Stimulated activated CD8-positive, alpha-beta memory T cell treated with anti-CD3 and anti-CD28 coated beads, Interleukin-7, amount 100 ng/mL, for 1 hour (primary cell): ENCODE results near the gene TPRN.

ENCODE experiments used
- DNase-seq, 2 donors: peaks; one replicate each; pipeline ENCODE4 v3.0.0-alpha.2; 2020; ENCODE audit warnings: low read depth in 2 of 2

The TPRN gene

DNA sequence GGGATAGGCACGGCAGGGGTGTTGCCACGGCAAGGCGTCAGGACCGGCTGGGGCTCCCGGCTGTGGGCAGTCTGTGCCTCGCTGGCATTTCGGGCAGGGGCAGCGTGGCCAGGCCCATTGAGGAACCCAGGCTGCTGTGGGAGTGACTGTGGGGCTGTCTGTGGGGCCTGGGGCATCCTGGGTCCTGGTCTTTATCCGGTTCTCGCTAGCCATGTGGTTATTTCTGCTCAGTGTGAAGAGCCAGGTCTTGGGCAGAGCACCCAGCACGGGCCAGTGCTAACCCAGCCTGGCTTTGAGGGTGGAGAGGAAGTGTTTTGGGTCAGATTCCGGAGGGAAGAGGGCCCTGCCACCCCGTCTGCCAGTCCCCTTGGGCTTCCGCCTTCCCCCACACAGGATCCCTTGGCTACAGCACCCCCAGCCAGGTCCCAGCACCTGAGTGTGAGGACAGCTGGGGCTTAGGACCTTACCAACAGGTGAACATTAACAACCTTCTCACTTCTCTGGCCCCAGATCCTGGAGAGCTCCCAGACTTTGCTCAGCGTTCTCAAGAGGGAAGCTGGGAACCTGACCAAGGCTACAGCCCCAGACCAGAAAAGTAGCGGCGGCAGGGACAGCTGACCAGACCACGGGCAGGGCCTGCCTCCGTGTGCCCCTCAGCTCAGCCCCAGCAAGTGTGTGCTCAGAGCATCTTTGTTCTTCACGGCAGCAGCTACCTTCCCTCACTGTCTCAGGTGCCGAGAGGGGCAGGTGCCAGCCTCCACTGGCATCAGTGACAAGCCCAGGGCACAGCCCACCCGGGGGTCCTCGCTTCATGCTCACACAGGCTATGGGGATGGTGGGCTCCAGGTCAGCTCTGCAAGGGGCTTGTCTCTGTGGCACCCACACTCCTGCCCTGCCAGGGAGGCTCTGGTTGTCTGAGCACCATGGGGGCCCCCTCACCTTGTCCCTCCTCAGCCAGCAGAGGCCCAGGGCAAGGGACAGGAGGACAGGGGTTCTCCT is 10.9 kb downstream of the TPRN start:
- DNase-seq = no peak

DNA sequence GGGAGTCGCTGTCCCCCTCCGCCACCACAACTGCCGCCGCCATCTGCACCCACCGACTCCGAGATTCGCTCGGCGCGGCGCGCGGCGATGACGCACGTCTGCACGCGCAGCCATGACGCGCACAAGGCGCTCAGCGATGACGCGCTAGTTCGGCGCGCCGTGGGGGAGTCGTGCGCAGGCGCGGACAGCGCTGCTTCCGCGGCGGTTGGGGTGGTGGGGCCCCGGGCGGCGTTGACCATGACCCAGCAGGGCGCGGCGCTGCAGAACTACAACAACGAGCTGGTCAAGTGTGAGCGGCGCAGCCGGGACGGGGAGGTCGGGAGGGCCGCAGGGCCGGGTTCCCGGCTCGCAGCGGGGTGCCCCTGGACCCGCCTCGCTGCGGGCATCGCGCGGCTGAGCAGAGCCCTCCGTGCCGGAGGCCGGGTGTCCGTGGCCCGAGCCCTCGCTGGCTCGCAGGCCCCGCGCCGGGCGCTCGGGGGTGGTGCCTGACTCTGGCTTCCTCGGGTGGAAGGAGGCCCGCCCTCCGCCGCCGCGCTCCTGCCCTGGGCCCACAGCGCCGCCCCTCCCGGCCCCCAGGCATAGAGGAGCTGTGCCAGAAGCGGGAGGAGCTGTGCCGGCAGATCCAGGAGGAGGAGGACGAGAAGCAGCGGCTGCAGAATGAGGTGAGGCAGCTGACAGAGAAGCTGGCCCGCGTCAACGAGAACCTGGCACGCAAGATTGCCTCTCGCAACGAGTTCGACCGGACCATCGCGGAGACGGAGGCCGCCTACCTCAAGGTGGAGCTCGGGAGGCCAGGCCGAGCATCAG is 11.8 kb downstream of the TPRN start, which contains the start of the genes ANAPC2 and SSNA1:
ANAPC2 (minus strand) TSS at position 71 of the 807 bp plus-strand sequence; CDS start at position 43, 28 bp downstream.
SSNA1 (plus strand) TSS at position 187 of the 807 bp plus-strand sequence; CDS start at position 238, 51 bp downstream.
- peak; percentile 85 to 93 for DNase-seq

DNA sequence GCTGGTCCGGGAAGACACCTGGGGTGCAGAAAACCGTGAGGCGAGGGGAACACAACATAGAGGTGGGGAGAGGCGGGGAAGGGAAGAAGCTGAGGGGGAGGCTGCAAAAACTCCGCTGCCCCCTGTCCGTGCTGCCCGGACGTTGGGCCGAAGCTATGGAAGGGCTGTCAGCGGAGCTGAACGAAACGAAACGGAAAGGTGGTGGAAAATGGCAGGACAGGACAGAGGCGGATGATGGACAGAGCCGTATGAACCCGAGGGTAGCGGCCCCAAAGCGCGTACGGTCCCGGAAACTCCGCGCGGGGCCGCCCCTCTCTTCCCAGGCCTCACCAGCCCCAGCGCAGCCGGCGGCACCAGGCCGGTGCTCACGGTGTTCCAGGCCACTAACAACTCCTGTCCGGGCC is 12.5 kb downstream of the TPRN start:
- no peak for DNase-seq

DNA sequence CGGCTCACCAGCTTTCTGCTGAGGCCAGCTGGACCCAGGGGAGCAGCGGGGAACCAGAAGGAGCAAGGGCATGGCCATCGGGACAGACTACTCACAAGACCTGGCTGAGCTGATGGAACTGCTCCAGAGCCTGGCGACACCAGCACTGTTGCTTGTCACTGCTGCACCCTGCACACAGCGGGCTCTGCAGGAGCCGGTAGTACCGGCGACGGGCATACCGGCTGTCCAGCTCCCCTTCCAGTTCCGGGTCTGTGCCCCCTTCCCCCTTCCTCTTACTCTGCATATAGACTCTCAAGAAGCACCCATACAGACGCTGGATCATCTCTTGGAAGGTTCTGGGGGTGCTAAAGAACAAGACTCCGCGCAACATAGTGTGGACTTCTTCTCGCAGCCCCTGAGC is 13.2 kb downstream of the TPRN start:
- DNase-seq = no peak

DNA sequence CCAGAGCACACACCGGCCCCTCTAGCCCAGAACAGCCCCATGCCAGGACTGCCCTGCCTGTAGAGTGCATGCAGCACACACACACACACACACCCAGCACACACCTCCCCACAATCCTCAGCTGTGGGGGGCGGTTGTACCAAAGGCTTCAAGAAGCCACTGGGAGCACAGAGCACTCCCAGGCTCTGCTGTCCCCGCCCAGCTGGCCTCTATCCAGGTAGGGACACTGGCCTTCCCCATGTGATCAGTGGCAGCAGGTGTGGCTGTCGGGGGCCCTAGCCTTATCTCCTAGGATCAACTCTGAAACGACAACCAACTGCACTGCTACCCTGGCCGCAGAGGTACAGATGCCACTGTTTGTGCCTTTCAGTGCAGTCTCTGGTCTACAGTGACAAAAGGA is 14.2 kb downstream of the TPRN start:
- no peak for DNase-seq

DNA sequence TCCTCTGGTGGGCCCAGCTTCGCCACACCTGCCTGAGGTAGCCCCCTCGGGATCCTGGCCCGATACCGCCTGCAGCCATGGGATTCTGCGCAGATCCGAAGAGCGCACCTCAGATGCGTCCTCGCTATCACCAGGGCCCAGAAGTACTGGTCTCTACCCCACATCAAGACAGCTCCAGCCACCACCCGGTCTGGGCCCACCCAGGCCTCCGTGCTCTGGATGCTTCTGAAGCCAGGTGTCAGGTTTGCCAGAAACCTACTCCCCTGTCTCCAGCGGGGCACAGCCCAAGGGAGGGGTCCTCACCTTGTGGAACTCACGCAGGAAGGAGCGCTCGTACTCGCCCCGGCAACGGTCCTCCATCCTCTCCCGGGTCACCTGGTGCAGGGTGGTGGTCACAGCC is 14.6 kb downstream of the TPRN start:
- no peak for DNase-seq

DNA sequence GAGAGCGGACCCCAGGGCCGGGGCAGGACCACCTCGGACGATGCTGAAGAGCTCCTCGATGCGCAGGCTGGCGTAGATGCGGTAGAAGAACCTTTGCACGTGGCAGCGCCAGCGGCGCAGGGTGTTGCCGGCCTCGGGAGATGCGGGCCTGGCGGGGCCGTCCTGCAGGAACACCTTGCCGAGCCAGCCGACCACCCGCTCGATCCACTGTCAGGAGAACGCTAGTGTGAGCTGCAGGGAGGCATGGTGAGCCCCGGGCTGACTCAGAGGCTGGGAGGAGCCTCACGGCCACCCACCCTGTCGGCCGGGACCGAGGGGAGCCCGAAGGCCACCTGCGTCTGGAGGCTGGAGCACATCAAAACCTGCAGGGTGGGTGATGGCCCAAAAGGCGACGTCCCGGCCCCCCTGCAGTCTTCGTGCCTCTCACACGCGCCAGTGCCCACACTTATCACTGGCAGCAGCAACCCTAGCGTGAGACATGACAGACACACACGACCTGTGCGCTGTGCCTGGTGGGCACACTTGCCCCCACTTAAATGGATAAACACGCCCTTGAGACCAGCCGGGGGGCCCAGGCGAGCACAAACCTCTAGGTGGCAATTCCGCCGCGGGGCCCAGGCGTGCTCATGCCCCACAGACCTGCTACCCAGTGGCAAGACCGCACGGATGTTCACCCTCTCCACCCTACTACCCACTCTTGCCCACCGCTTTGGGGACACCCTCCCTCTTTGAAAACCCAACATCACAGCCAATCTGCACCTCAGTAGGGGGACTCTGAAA is 15.5 kb downstream of the TPRN start:
- no peak for DNase-seq

DNA sequence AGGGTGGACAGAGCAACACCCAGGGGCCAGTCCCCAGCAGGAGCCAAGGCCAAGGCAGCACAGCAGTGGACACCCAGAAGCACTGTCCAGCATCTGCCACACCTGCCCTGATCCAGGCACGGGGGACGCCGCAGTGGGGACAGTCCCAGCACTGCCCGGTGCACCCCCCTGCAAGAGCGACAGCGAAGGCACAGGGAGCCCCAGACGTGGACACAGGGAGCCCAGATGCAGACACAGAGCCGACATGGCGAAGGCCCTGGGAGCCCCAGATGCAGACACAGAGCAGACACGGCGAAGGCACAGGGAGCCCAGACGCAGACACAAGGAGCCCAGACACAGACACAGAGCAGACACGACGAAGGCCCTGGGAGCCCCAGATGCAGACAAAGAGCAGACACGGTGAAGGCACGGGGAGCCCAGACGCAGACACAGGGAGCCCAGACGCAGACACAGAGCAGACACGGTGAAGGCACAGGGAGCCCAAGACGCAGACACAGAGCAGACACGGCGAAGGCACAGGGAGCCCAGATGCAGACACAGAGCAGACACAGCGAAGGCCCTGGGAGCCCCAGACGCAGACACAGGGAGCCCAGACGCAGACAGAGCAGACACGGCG is 16.5 kb downstream of the TPRN start:
- no peak for DNase-seq

DNA sequence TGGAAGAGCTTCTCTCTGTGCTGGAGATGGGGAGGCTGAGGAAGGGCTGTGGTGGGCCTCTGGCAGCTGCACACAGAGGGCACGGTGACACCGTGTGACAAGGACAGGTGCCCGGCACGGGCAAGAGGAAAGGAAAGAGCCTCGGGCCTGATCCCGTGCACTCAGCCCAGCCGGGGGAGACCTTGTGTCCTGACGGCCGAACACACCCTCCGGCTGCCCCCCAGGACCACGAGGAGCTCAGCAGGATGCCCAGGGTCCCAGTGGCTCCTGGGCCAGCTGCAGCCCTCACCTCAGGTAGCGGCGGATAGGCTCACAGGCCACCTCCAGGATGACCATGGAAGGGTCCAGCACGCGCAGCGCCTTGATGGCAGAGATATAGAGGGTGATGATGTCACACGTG is 17.7 kb downstream of the TPRN start:
- DNase-seq = no peak

DNA sequence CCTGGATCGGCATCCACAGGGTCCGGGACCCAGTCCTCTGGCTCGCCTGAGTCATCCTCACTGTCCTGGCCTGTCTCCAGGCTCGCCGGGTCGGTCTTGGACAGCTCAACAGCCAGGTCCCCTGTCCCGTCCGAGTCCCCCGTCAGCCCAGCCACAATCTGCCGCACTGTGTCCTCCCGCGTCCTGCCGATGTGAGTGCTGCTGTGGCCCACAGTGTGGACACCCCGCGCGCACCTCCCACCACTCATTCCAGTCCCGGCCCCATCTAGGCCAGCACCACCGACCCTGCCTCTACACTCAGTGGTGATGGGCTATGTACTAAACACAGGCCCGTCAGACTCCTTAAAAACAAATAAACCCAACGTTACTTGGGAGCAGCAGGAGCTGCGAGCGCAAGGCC is 18.9 kb downstream of the TPRN start:
- no peak for DNase-seq

DNA sequence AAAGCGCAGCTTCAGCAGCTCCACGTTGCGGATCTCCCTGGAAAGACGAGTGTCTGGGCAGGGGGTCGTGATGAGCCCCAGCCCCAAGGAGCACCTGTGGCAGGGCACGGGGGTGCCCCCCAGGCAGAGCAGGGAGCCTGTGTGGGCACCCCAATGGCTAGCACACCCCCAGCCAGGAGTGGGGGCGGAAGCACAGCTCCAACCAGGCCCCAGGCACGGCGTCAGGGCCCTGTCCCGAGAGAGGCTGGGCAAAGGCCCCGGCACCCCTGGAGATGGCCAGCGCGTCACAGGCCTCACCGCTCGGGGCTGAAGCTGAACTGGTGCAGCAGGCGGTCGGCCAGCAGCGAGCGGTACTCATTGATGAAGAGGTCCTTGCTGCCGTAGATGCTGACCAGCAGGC is 20.1 kb downstream of the TPRN start:
- DNase-seq = no peak

DNA sequence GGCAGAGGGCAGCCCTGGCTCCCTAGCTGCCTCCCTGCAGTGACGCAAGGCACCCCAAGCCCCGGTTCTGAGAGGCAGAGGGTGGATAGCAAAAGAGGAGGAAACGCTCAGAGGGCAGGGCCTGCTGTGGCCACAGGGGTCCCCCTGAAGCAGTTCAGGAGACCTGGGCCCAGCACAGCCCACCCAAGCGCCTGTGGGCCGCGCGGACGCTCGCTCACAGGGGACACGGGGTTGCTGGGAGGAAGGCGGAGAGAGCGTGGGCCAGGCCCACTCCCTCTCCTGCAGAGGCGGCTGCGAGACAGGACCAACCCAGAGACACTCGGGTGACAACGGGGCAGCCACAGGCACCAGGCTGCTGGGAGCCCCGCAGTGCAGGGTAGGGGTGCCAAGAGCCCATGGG is 20.8 kb downstream of the TPRN start:
- DNase-seq = no peak

DNA sequence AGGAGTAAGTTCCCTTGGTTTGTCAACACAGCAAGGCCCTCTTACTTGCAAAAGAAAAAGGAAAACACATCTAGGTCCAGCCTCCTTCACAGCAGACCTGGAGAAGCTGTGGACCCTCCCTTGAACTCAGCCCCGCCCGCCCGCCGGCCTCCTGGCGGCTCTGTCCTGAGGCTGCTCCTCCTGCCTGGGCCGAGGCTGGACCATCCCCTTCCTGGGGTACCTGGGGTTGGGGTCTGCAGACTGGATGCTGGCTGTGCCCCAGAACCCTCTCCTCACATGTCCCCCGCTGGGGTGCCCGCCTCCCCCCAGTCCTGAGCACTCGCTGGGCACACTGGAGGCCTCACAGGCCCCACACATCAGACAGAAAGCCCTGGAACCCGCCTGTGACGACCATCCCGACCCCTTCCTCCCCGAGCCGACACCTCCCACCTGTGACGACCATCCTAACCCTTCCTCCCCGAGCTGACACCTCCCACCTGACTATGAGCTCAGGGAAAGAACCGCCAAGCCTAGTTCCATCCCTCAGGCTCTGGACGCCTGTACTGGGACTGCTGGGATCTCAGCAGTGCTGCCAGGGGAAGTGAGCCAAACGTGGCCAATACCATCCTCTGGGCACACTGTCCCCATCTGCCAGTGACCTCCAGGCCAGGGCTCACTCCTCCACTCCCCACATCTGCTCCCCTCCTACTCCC is 21.5 kb downstream of the TPRN start:
- no peak for DNase-seq

DNA sequence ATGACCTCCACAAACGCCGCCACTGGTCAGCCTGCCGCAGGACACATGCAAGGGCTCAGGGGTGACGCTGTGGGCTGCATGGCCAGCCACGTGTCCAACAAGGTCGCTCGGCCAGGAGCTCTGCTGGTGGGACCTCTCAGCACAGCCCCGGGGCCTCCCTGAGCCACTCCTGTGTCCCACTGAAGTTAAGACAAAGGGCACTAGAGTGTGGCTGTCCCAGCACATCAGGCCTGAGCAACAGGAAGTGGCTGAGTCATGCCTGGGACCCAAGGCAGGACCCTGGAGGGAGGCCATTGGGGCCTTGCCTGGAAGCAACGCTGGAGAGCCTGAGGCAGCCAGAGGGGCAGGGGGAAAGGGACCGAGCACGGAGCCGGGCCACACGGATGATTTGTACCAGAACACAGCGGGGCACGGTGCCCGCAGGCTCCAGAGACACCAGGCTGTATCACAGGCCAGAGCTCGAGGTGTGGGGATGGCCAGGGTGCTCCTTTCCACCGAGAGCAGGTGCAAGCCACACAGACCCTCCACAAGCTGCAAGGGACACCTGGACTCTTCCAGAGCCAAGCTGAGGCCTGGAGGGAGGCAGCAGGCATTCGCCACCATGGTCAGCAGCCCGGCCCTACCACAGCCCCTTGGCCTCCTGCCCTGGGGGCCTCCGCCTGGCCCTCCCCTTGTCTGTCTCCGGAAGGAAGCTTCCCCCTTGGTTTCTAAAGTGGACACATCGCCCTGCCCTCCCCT is 22.2 kb downstream of the TPRN start:
- no peak for DNase-seq

DNA sequence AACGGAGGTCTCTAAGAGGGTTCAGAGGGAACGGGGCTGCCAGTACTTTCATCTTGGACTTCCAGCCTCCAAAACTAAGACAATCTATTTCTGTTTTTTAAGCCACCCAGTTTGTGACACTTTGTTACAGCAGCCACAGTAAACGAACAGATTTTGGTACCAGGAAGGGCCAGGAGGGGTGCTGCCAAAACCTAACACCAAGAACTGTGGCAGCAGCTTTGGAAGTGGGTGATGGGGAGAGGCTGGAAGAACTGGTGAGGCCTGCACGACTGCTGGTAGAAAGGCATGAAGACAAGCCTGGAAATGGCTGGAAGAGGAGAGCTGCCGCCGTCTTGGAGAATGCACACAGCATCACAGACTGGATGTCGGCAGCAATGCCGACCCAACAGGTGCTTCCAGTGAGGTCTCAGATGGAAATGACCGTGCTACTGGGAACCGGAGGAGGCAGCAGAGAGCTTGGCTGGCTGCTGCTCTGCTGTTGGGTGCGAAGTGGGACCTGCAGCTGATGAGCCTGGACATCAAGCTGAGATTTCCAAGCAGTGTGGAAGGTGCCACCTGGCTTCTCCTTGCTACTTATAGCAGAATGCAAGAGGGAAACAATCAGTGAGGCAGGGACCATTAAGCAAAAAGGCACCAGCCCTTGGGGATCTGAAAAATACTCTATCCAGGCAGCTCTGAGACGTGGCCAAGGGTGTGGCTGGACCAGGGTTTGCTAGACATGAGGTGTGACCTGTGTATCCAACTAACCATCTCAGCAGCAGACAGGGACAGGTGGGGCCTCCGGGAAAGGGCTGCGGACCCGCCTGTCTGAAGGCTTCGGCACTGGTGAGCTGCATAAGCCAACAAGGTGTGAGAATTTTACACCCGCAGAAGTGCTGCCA is 24.0 kb downstream of the TPRN start:
- DNase-seq = no peak

DNA sequence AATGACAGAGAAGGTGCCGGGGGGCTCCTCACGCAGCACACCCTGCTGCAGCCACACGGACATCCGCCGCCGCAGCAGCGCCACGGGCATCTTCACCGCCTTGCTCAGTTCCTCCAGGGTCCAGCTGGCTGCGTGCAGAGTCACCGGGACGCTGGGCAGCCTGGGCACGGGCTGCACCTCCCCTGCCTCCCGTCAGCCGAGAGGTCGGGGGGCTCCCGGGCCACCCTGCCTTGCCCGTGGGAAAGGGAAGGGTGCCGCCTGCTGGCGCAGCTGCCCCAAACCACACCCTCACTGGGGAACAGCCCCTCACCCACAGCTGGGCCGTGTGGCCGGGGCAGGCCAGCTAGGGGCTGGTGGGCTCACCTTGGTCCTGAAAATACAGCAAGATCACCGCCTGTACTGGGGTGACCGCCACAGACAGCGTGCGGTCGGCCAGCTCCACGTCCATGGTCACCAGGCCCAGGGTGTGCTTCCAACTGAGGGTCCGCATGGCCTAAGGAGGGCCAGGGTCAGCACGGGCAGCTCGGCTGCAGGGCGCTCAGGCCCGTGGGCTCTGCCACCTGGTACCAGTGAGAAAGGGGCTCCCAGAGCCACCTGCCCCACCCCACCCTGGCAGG is 25.1 kb downstream of the TPRN start:
- DNase-seq = no peak

DNA sequence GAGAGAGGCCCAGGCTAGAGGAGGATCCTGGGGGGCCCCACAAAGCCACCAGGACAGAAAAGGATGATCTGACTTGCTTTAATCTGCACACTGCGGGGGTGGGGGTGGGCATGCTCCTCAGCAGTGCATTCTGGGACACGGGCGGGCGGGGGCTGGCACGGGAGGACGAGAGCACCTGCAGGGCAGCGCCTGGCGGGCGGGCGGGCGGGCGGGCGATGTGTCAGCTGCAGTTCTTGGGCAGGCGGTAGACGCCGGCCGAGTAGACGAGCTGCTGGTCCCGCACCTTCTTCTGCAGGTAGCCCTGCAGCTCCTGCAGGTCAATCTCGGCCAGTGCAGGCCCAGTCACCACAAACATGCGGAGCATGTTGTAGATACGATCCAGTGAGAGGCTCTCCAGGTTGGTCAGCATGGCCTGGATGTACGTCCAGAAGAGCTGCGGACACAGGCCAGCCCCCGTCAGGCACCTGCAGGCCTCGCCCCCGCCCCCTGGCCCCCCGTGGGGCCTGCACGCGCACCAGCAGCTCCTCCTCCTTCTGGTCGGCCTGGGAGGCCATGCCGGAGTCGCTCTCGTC is 25.7 kb downstream of the TPRN start:
- no peak for DNase-seq
